ENCODE results near the gene ATE1. TPM values are rescaled to one million over a fixed set of nuclear protein-coding genes. Genes with fewer than 3 reads are reported as not detected.

Gene ATE1
- total and polyA plus RNA-seq, 2 donors (not counting 3 experiments of a cell fraction or from before 2014, with no cell fraction given): 8.7 to 27.1 TPM

GRCh38 chr10:121734589-121735045 is 193.2 kb downstream of the ATE1 start:
- H3K9ac ChIP-seq (replicated peaks; ENCODE audit: extremely low read depth, insufficient read depth, low read length): no peak overlapping the region
- FAIRE-seq (no peak), DNase-seq (ENCODE audit: low read depth, low spot score) (no peak)
- H3K9me1 ChIP-seq (replicated peaks; ENCODE audit: control insufficient read depth, extremely low read depth, insufficient read depth, low read length): no peaks in the 10 kb centered on the region
- POLR2A ChIA-PET: no interaction called here
- no peaks in the 10 kb centered on the region for H4K20me1 ChIP-seq (replicated peaks; ENCODE audit: control insufficient read depth, extremely low read depth, insufficient read depth, low read length)
- CTCF ChIA-PET: interaction anchor here (0.6 to 1.5 kb wide), 7 partner anchors 10 to 904 kb away, joined by 3 to 11 read pairs (median 3); partner anchors contain the start of gene ATE1
- BruUV-seq (replicated peaks): no TSS peak
- H3K4me1 ChIP-seq (ENCODE audit: control insufficient read depth, extremely low read depth, insufficient read depth, low read length): peaks cover 19% of the 10 kb centered on the region
- H3K79me2 ChIP-seq (ENCODE audit: control insufficient read depth, insufficient read depth, low read length): no peaks in the 10 kb centered on the region
- no peaks in the 10 kb centered on the region for H3K9me3 ChIP-seq (replicated peaks; ENCODE audit: control insufficient read depth, insufficient read depth, low read length)
- no peak overlapping the region for H3K4me2 ChIP-seq (ENCODE audit: insufficient read depth, low read length)
- no peak overlapping the region for H2AFZ ChIP-seq (ENCODE audit: low read depth, low read length)
- no peak for TF ChIP-seq GATA2 (IDR thresholded peaks at IDR 0.05; ENCODE audit: insufficient read depth, insufficient read length, low read depth, low read length)
- TF ChIP-seq MYC (IDR thresholded peaks at IDR 0.05; ENCODE audit: low read depth, low read length): no peak
- no peak for TF ChIP-seq JUN (IDR thresholded peaks at IDR 0.05; ENCODE audit: borderline replicate concordance, insufficient read depth, insufficient read length, low read depth)
- no peak for TF ChIP-seq FOS (IDR thresholded peaks at IDR 0.05; ENCODE audit: borderline replicate concordance, insufficient read depth, low read length)
- peak; percentile 65 to 71 for TF ChIP-seq CTCF (IDR thresholded peaks at IDR 0.05; ENCODE audit: extremely low read depth in 1 of 2, insufficient read depth in 1 of 2, low read depth in 1 of 2, low read length in 2 of 2)
- no peak for TF ChIP-seq EZH2 (IDR thresholded peaks at IDR 0.05; ENCODE audit: borderline replicate concordance, low read depth, low read length, severe bottlenecking)
- intact Hi-C loops (cut with micrococcal nuclease): loop anchor here (1.0 to 10.0 kb wide), 7 partner anchors 126 to 1510 kb away; partner anchors contain the start of gene FGFR2
- dilution Hi-C loops (cut with MboI; ENCODE audit: extremely low pct_ligation_motif_present, low sequenced_read_pairs): no loop called here
- no peaks in the 10 kb centered on the region for H3K27me3 ChIP-seq (ENCODE audit: control insufficient read depth in 2 of 2, insufficient read depth in 2 of 2, low read length in 2 of 2)
- no peak overlapping the region for H3K27ac ChIP-seq (ENCODE audit: insufficient read depth, low read depth, low read length)
- H3K36me3 ChIP-seq (ENCODE audit: control insufficient read depth in 2 of 2, extremely low read depth in 1 of 2, insufficient read depth in 2 of 2, low read length in 2 of 2): no peaks in the 10 kb centered on the region
- no peak overlapping the region for H3K4me3 ChIP-seq (replicated peaks in 1 of 3; ENCODE audit: insufficient read depth in 1 of 3, low read depth in 1 of 3, low read length in 3 of 3)
